Measurements from ENCODE around the gene ANKLE2.
"Not testable (repeated sequence)": the region's sequence is repeated elsewhere in the genome, so short reads cannot be mapped to it uniquely, and the experiment has no call there.

Gene ANKLE2

GRCh38 chr12:132776816-132777568 is 15.4 kb upstream of the ANKLE2 start:
- DNase-seq (ENCODE audit: low read depth): no peak

GRCh38 chr12:132776230-132776625 is 14.6 kb upstream of the ANKLE2 start:
- DNase-seq (ENCODE audit: low read depth): not testable (repeated sequence)

- no peak for DNase-seq (ENCODE audit: low read depth)
Observed at GRCh38 chr12:132775502-132776229, 14.0 kb upstream of the ANKLE2 start.

GRCh38 chr12:132774646-132775275 is 13.1 kb upstream of the ANKLE2 start:
- no peak for DNase-seq (ENCODE audit: low read depth)

- DNase-seq (ENCODE audit: low read depth): no peak
Observed at GRCh38 chr12:132774159-132774558, 12.5 kb upstream of the ANKLE2 start.

- no peak for DNase-seq (ENCODE audit: low read depth)
Observed at GRCh38 chr12:132773077-132773955, 11.7 kb upstream of the ANKLE2 start.

GRCh38 chr12:132772606-132773005 is 11.0 kb upstream of the ANKLE2 start:
- no peak for DNase-seq (ENCODE audit: low read depth)

- peak; percentile 12 for DNase-seq (ENCODE audit: low read depth)
Observed at GRCh38 chr12:132771126-132771838, 9.7 kb upstream of the ANKLE2 start.

- DNase-seq (ENCODE audit: low read depth): peak; percentile 9
Observed at GRCh38 chr12:132766380-132767085, 4.9 kb upstream of the ANKLE2 start.

- no peak for DNase-seq (ENCODE audit: low read depth)
Observed at GRCh38 chr12:132765361-132765760, 3.7 kb upstream of the ANKLE2 start.

- DNase-seq (ENCODE audit: low read depth): no peak
Observed at GRCh38 chr12:132764231-132764630, 2.6 kb upstream of the ANKLE2 start.

- peak; percentile 92 for DNase-seq (ENCODE audit: low read depth)
Observed at GRCh38 chr12:132761921-132762583, 420 bp upstream of the ANKLE2 start.

GRCh38 chr12:132759359-132759758 is 2.3 kb downstream of the ANKLE2 start:
- no peak for DNase-seq (ENCODE audit: low read depth)

- not testable (repeated sequence) for DNase-seq (ENCODE audit: low read depth)
Observed at GRCh38 chr12:132758825-132759224, 2.8 kb downstream of the ANKLE2 start.

GRCh38 chr12:132754160-132754932 is 7.3 kb downstream of the ANKLE2 start:
- no peak for DNase-seq (ENCODE audit: low read depth)

GRCh38 chr12:132753670-132754069 is 8.0 kb downstream of the ANKLE2 start:
- DNase-seq (ENCODE audit: low read depth): not testable (repeated sequence)

GRCh38 chr12:132748319-132748718 is 13.3 kb downstream of the ANKLE2 start:
- no peak for DNase-seq (ENCODE audit: low read depth)

- no peak for DNase-seq (ENCODE audit: low read depth)
Observed at GRCh38 chr12:132747896-132748295, 13.7 kb downstream of the ANKLE2 start.

- DNase-seq (ENCODE audit: low read depth): no peak
Observed at GRCh38 chr12:132747395-132747794, 14.2 kb downstream of the ANKLE2 start.
